H1 (cell line): ENCODE results near the gene ZNF516. TPM values are rescaled to one million over a fixed set of nuclear protein-coding genes. Genes with fewer than 3 reads are reported as not detected.

Experiments used
- CEBPB ChIP-seq: IDR thresholded peaks from 2 replicates; pipeline ENCODE4 v1.6.1; 2012; ENCODE audit warnings: low read depth, low read length
- CHD1 ChIP-seq: IDR thresholded peaks from 2 replicates; pipeline ENCODE4 v1.6.1; 2012; ENCODE audit warnings: low read depth, low read length, improper control_type of control experiment
- CHD7 ChIP-seq: fragments of 300-600 bp; sonication (generic); IDR thresholded peaks from 2 replicates; pipeline ENCODE4 v1.7.1; 2012; ENCODE audit warnings: low read length, moderate library complexity, mild to moderate bottlenecking, inconsistent platforms; ENCODE audit not compliant: insufficient replicate concordance
- JUN ChIP-seq: IDR thresholded peaks from 2 replicates; pipeline ENCODE4 v1.6.1; 2011; ENCODE audit warnings: low read depth, mild to moderate bottlenecking, improper control_type of control experiment, low read length
- KDM4A ChIP-seq: IDR thresholded peaks from one replicate; pipeline ENCODE4 v1.7.1; 2012; ENCODE audit warnings: low read depth, mild to moderate bottlenecking, moderate library complexity, low read length, inconsistent platforms; ENCODE audit not compliant: severe bottlenecking
- MAFK ChIP-seq: IDR thresholded peaks from 2 replicates; pipeline ENCODE4 v1.6.1; 2012; ENCODE audit warnings: low read depth, mild to moderate bottlenecking, improper control_type of control experiment, low read length
- RAD21 ChIP-seq, 2 experiments: IDR thresholded peaks in 1 of 2; conservative IDR thresholded peaks in 1 of 2; 2 replicates each; pipeline ENCODE4 v1.6.1; 2011; ENCODE audit warnings: low read depth in 2 of 2, low read length in 2 of 2, improper control_type of control experiment in 1 of 2, inconsistent platforms in 1 of 2, mild to moderate bottlenecking in 1 of 2, moderate library complexity in 1 of 2
- SIRT6 ChIP-seq: IDR thresholded peaks from one replicate; pipeline ENCODE4 v1.7.1; 2012; ENCODE audit warnings: low read length, inconsistent platforms
- TAF1 ChIP-seq: IDR thresholded peaks from 2 replicates; pipeline ENCODE4 v1.6.1; 2011; ENCODE audit warnings: mild to moderate bottlenecking, low read depth, low read length
- TEAD4 ChIP-seq: IDR thresholded peaks from 2 replicates; pipeline ENCODE4 v1.6.1; 2012; ENCODE audit warnings: low read depth, low read length, inconsistent platforms, mixed read lengths
- polyA plus RNA-seq, 7 experiments: library from polyadenylated mRNA; depleted of rRNA in 3 of 7; stranded (reverse) in 5 of 7; unstranded in 2 of 7; fragments of >200 nt in 5 of 7; fragments of 200-250 nt in 2 of 7; gene quantifications; 1 replicate in 5 of 7; 2 replicates in 1 of 7; 4 replicates in 1 of 7; pipeline versions ENCODE4 v1.2.1 to v1.2.3, GENCODE V29; 2011 to 2013; ENCODE audit warnings: missing spikeins in 2 of 7, mixed read lengths in 2 of 7
- total RNA-seq: library from RNA; stranded (reverse); fragmentation: NEBNext Ultra II Directional; extraction: Animal tissue kit (Norgen Biotek cat#: 25700); gene quantifications from 2 replicates; pipeline ENCODE4 v1.2.1, GENCODE V29; 2021
- TF ChIP-seq, protein P1 (sequence below): IDR thresholded peaks from 2 replicates; pipeline ENCODE4 v1.6.1; 2012; ENCODE audit warnings: low read length, inconsistent platforms

ZNF516 gene
- total and polyA plus RNA-seq, 2 of the 8 experiments (the other 6 are each of a cell fraction or from before 2014, with no cell fraction given): 7.3 to 17.0 TPM

DNA sequence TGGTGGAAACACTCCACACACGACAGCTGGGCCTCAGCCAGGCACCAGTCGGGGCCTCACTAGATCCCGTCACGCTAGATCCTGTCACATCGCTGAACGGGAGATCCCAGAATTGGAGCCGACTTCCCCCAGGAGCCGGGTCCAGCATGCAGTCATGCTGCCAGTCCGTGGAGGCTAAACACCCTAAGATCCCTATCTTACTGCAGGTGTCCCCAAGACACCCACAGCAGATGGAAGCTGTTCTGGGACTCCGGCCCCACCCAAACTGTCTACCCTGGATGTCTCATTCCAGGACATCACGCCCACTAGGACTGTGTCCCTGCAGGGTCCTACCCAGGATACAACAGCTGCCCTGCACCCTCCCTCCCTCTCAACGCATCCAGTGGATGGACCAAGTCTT, 23.4 kb downstream of the ZNF516 start (continued):
- no peak for TF ChIP-seq CHD7
- TF ChIP-seq RAD21 (IDR thresholded peaks at IDR 0.05 in 1 of 2, conservative IDR thresholded peaks at IDR 0.05 in 1 of 2; ENCODE audit: low read depth in 2 of 2, low read length in 2 of 2): no peak
- TF ChIP-seq KDM4A: no peak
- TF ChIP-seq, protein P1, sequence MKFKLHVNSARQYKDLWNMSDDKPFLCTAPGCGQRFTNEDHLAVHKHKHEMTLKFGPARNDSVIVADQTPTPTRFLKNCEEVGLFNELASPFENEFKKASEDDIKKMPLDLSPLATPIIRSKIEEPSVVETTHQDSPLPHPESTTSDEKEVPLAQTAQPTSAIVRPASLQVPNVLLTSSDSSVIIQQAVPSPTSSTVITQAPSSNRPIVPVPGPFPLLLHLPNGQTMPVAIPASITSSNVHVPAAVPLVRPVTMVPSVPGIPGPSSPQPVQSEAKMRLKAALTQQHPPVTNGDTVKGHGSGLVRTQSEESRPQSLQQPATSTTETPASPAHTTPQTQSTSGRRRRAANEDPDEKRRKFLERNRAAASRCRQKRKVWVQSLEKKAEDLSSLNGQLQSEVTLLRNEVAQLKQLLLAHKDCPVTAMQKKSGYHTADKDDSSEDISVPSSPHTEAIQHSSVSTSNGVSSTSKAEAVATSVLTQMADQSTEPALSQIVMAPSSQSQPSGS: no peak
- no peak for TF ChIP-seq MAFK
- TF ChIP-seq CEBPB: no peak
- no peak for TF ChIP-seq CHD1
- no peak for TF ChIP-seq TEAD4
- no peak for TF ChIP-seq SIRT6
- no peak for TF ChIP-seq JUN
- no peak for TF ChIP-seq TAF1
